Transverse colon (tissue), 4 donors: ENCODE measurements around the gene MPZL3. TPM values are rescaled to one million over a fixed set of nuclear protein-coding genes. Genes with fewer than 3 reads are reported as not detected.

Experiments used
- DNase-seq: peaks from one replicate; pipeline ENCODE4 v3.0.0-alpha.2; 2019
- H3K27ac ChIP-seq, 4 donors: fragments of 200-600 bp; sonication (generic); 2 replicates each; pipeline ENCODE4 v1.5.1; 2016 to 2018; ENCODE audit warnings: inconsistent platforms in 4 of 4
- H3K27me3 ChIP-seq: fragments of 200-600 bp; sonication (generic); 2 replicates; pipeline ENCODE4 v1.5.1; 2017; ENCODE audit warnings: inconsistent platforms
- H3K36me3 ChIP-seq, 4 donors: fragments of 200-600 bp; sonication (generic); 2 replicates each; pipeline ENCODE4 v1.5.1; 2017 to 2019; ENCODE audit warnings: inconsistent platforms in 4 of 4
- H3K4me1 ChIP-seq, 4 donors: fragments of 200-600 bp; sonication (generic); 2 replicates each; pipeline ENCODE4 v1.5.1; 2017 to 2020; ENCODE audit warnings: inconsistent platforms in 4 of 4
- H3K4me3 ChIP-seq, 4 donors: fragments of 200-600 bp; sonication (generic); 1 replicate in 1 of 4; 2 replicates in 3 of 4; pipeline versions ENCODE4 v1.5.1 to v1.6.1; 2017 to 2019; ENCODE audit warnings: inconsistent platforms in 4 of 4
- H3K9me3 ChIP-seq, 2 donors: fragments of 200-600 bp; sonication (generic); 2 replicates each; pipeline ENCODE4 v1.5.1; 2017 to 2019; ENCODE audit warnings: inconsistent platforms in 2 of 2
- EP300 ChIP-seq: sonication (generic); formaldehyde crosslinking; IDR thresholded peaks from one replicate; pipeline ENCODE4 v1.6.1; 2017; ENCODE audit warnings: antibody characterized with exemption, low read depth
- POLR2A ChIP-seq: fragments of 450-650 bp; IDR thresholded peaks from one replicate; pipeline ENCODE4 v1.6.1; 2016; ENCODE audit warnings: antibody characterized with exemption, mild to moderate bottlenecking, moderate library complexity
- POLR2AphosphoS5 ChIP-seq, 3 donors: sonication (generic); formaldehyde crosslinking; IDR thresholded peaks; one replicate each; pipeline ENCODE4 v1.6.1; 2016; ENCODE audit warnings: antibody characterized with exemption in 3 of 3
- WGBS, 2 donors: methylation state at CpG; one replicate each; pipeline ENCODE4 v1.1.5; 2018; ENCODE audit warnings: low coverage in 1 of 2; 5-methylcytosine and 5-hydroxymethylcytosine counted together
- in situ Hi-C, 4 donors: fragments of 200-750 bp; cut with MboI; loops; one replicate each; pipeline versions ENCODE4 v1.15.0 to v1.15.1; 2017; ENCODE audit warnings: low sequenced_read_pairs in 3 of 4, low pct_ligation_motif_present in 1 of 4, low pct_unique_long_range_greater_than_20kb in 1 of 4
- intact Hi-C: fragments of 100-400 bp; cut with DNase I; formaldehyde crosslinking; loops from one replicate; pipeline ENCODE4 v1.15.1; 2023; ENCODE audit warnings: low total_unique reads
- total RNA-seq, 4 donors: library from RNA; depleted of rRNA; stranded (reverse); fragments of >200 nt; gene quantifications; one replicate each; pipeline ENCODE4 v1.1.0, GENCODE V29; 2016
- TF ChIP-seq, protein P1 (sequence below), 5 experiments: fragments of 200-600 bp in 3 of 5; fragments of 450-650 bp in 2 of 5; sonication (generic) in 3 of 5; IDR thresholded peaks; 1 replicate in 2 of 5; 2 replicates in 3 of 5; pipeline ENCODE4 v1.5.1; 2016 to 2017; ENCODE audit warnings: antibody characterized with exemption in 5 of 5, inconsistent platforms in 3 of 5, mild to moderate bottlenecking in 2 of 5, moderate library complexity in 1 of 5

MPZL3 gene
- total RNA-seq, 4 donors from 2014 or later: 2.4 to 15.2 (median 8.2) TPM

DNA sequence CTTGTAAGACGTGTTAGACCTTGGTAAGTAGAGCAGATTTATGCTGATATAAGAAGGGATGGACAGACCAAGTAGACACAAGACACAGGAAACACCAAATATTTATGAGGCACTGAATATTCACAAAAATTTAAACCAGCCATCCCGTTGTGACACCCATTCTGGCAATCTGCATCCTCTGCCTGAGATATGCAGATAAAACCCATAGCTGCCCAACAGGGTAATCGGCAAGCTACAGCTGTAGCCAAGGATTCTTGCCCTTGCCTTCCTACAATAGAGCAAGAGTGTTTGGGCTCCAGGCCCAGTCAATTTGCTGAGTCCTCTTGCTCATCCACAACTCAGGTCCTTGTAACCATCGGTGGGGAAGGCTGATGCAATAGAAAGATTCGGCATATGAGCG, 30.4 kb upstream of the MPZL3 start:
- no peak for DNase-seq
- H3K4me3 ChIP-seq: no peak overlapping the region
- 72 to 80% methylated on average over 1 to 6 of the region's 6 CpGs for WGBS, 2 donors
- peak overlapping the region; percentile 21 to 66 (median 48) for H3K27ac ChIP-seq
- in situ Hi-C loops (loop anchor here in 2 of 4 donors (10.0 to 25.0 kb wide), 2 partner anchors 78 to 95 kb away; partner anchors contain the start of gene SCN2B (in 1 of the 2)), intact Hi-C loops (no loop called here)
- no peaks in the 10 kb centered on the region for H3K36me3 ChIP-seq
- H3K4me1 ChIP-seq: peaks cover 0 to 28% (median 14%) of the 10 kb centered on the region in 4 donors
- no peaks in the 10 kb centered on the region for H3K9me3 ChIP-seq
- no peak for TF ChIP-seq EP300
- TF ChIP-seq POLR2AphosphoS5 (IDR thresholded peaks at IDR 0.05): no peak
- H3K27me3 ChIP-seq: no peaks in the 10 kb centered on the region

DNA sequence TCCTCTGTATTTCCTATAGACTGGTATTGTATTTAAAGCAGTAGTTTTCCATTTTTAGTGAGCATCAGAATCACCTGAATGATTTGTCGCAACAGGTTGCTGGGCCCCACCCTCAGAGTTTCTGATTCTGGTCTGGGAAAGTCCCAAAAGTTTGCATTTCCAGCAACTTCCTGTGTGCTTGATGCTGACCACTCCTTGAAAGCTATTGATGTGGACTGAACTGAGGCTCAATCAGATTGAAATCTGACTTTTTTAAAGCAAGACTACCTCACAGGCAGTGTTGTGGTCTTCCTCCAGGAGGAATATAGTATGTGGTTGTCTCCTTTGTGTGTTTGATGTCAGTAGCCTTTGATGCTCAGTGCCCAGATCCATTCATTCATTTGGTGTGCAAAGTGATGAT, 29.1 kb upstream of the MPZL3 start:
- intact Hi-C loops: no loop called here
- TF ChIP-seq POLR2AphosphoS5 (IDR thresholded peaks at IDR 0.05) (no peak), POLR2A (no peak), EP300 (no peak)
- TF ChIP-seq, protein P1, sequence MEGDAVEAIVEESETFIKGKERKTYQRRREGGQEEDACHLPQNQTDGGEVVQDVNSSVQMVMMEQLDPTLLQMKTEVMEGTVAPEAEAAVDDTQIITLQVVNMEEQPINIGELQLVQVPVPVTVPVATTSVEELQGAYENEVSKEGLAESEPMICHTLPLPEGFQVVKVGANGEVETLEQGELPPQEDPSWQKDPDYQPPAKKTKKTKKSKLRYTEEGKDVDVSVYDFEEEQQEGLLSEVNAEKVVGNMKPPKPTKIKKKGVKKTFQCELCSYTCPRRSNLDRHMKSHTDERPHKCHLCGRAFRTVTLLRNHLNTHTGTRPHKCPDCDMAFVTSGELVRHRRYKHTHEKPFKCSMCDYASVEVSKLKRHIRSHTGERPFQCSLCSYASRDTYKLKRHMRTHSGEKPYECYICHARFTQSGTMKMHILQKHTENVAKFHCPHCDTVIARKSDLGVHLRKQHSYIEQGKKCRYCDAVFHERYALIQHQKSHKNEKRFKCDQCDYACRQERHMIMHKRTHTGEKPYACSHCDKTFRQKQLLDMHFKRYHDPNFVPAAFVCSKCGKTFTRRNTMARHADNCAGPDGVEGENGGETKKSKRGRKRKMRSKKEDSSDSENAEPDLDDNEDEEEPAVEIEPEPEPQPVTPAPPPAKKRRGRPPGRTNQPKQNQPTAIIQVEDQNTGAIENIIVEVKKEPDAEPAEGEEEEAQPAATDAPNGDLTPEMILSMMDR (IDR thresholded peaks at IDR 0.05): no peak
- no peak for DNase-seq
- no peaks in the 10 kb centered on the region for H3K36me3 ChIP-seq
- no peak overlapping the region for H3K4me3 ChIP-seq
- H3K9me3 ChIP-seq: no peaks in the 10 kb centered on the region
- WGBS, 2 donors: 68 to 86% methylated on average over 1 of the region's 1 CpG
- no peaks in the 10 kb centered on the region for H3K27me3 ChIP-seq
- peaks cover 0 to 16% (median 10%) of the 10 kb centered on the region in 4 donors for H3K4me1 ChIP-seq
- in situ Hi-C loops: loop anchor here in 2 of 4 donors (10.0 to 25.0 kb wide), 2 partner anchors 76 to 94 kb away; partner anchors contain the start of gene SCN2B (in 1 of the 2)
- H3K27ac ChIP-seq: no peak overlapping the region

DNA sequence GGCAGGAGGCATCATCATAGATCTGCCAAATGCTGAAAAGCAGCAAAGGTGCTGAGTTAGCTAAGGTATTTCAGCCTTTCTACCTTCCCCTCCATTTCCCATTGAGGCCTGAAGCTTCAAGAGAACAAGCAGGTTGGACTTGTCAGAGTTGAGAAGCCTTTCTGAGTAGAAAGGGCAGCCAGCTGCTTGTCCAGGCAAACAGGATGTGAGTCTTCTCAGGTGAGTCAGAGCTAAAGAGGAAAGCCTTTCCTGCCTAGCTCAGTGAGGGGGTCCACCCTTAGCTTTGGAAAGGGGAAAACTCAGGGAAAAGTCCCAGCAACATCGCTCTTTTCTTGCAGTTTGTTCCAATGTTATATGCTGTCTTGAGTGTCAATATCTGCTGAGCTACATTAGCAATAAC, 25.1 kb upstream of the MPZL3 start:
- H3K27me3 ChIP-seq: peaks cover 5% of the 10 kb centered on the region
- intact Hi-C loops (no loop called here), in situ Hi-C loops (loop anchor here in 1 of 4 donors (25.0 kb wide), 1 partner anchor 90 kb away; the partner anchor contains the start of gene SCN2B)
- no peak for DNase-seq
- no peaks in the 10 kb centered on the region for H3K36me3 ChIP-seq
- no peaks in the 10 kb centered on the region for H3K9me3 ChIP-seq
- WGBS, 2 donors: 83 to 86% methylated on average over 1 of the region's 1 CpG
- H3K4me3 ChIP-seq: no peak overlapping the region
- H3K4me1 ChIP-seq: peaks cover 0 to 21% (median 6%) of the 10 kb centered on the region in 4 donors
- TF ChIP-seq, protein P1 (IDR thresholded peaks at IDR 0.05): no peak
- TF ChIP-seq POLR2AphosphoS5 (IDR thresholded peaks at IDR 0.05) (no peak), POLR2A (no peak), EP300 (no peak)
- no peak overlapping the region for H3K27ac ChIP-seq

DNA sequence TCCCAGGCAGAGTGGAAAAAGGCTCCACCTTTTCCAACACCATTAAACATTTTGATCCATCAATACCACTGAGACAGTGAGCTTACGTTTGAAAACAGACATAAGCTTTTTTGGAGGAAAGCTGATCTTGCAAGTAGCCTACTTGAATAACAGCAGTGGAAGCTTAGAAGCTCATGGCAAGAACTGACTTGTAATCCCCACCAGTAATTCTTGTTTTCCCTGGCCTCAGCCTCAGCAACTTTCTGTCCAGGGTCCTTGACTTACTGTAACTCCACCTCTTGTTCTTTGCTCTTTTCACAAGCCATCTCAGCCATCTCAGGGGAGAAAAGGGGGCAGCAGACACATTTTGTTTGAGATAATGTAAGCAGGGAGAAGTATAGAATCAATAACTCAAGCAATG, 24.3 kb upstream of the MPZL3 start:
- Histone ChIP-seq H3K9me3 (no peaks in the 10 kb centered on the region), H3K27me3 (peaks cover 5% of the 10 kb centered on the region), H3K4me3 (no peak overlapping the region), H3K4me1 (peaks cover 0 to 24% (median 6%) of the 10 kb centered on the region in 4 donors), H3K27ac (no peak overlapping the region), H3K36me3 (no peaks in the 10 kb centered on the region)
- DNase-seq: no peak
- WGBS, 2 donors: 20 to 91% methylated on average over 1 of the region's 1 CpG
- in situ Hi-C loops (loop anchor here in 1 of 4 donors (25.0 kb wide), 1 partner anchor 89 kb away; the partner anchor contains the start of gene SCN2B), intact Hi-C loops (no loop called here)
- TF ChIP-seq POLR2A (no peak), POLR2AphosphoS5 (IDR thresholded peaks at IDR 0.05) (no peak), EP300 (no peak)
- TF ChIP-seq, protein P1 (IDR thresholded peaks at IDR 0.05): no peak

DNA sequence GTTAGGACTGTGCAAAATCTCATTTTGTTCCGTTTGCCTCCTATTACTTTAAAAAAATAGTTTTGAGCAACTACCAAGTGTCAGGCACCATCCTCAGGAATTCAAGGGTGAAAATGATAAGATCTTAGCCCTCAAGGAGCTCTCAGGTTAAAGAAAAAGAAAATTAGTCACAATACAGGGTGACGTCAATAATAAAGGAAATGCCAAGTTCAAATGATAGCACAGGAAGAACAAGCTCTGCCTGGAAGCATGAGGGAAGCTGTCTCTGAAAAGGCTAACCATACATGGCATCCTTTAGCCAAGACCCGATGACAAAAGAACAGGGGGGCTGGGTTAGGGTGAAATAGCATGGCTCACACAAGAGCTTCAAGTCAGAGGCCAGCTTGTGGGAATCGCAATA, 23.0 kb upstream of the MPZL3 start:
- DNase-seq: no peak
- WGBS, 2 donors: 65 to 73% methylated on average over 4 of the region's 4 CpGs
- no peaks in the 10 kb centered on the region for H3K9me3 ChIP-seq
- H3K27ac ChIP-seq: peak overlapping the region; percentile 13 to 61 (median 31)
- H3K36me3 ChIP-seq: no peaks in the 10 kb centered on the region
- TF ChIP-seq, protein P1 (IDR thresholded peaks at IDR 0.05): no peak
- TF ChIP-seq POLR2A (no peak), EP300 (no peak), POLR2AphosphoS5 (IDR thresholded peaks at IDR 0.05) (no peak)
- H3K27me3 ChIP-seq: peaks cover 5% of the 10 kb centered on the region
- in situ Hi-C loops (loop anchor here in 1 of 4 donors (25.0 kb wide), 1 partner anchor 88 kb away; the partner anchor contains the start of gene SCN2B), intact Hi-C loops (no loop called here)
- peaks cover 0 to 24% (median 6%) of the 10 kb centered on the region in 4 donors for H3K4me1 ChIP-seq
- no peak overlapping the region for H3K4me3 ChIP-seq
